NCI-H1694 (cell line): ENCODE results near the gene KIAA1143.

Experiments
- DNase-seq: peaks from one replicate; lab custom pipeline; 2025; lab: John Stamatoyannopoulos, UW

The KIAA1143 gene

GRCh38 chr3:44761424-44762169 lies at the start of gene KIAA1143, which contains the start of gene KIF15:
TSS of gene KIAA1143 (minus strand) at chr3:44761619. CDS start at chr3:44761602, 17 bp downstream.
TSS of gene KIF15 (plus strand) at chr3:44761794. CDS start at chr3:44761866, 72 bp downstream.
- peak; percentile 55 for DNase-seq

- no peak for DNase-seq
Measured at GRCh38 chr3:44805960-44806359, 44.5 kb upstream of the KIAA1143 start.

GRCh38 chr3:44803298-44803697 lies 41.9 kb upstream of the KIAA1143 start:
- no peak for DNase-seq

- DNase-seq = no peak
Measured at GRCh38 chr3:44802011-44802410, 40.6 kb upstream of the KIAA1143 start.

GRCh38 chr3:44795197-44795596 lies 33.8 kb upstream of the KIAA1143 start:
- no peak for DNase-seq

- DNase-seq = no peak
Measured at GRCh38 chr3:44782891-44783290, 21.5 kb upstream of the KIAA1143 start.

- DNase-seq = no peak
Measured at GRCh38 chr3:44772099-44772442, 10.7 kb upstream of the KIAA1143 start.

GRCh38 chr3:44771424-44772098 lies 10.1 kb upstream of the KIAA1143 start:
- DNase-seq = no peak

GRCh38 chr3:44764248-44764647 lies 2.8 kb upstream of the KIAA1143 start:
- no peak for DNase-seq

- no peak for DNase-seq
Measured at GRCh38 chr3:44762690-44763089, 1.3 kb upstream of the KIAA1143 start.

- no peak for DNase-seq
Measured at GRCh38 chr3:44762170-44762677, 805 bp upstream of the KIAA1143 start.

GRCh38 chr3:44761101-44761423 lies 357 bp downstream of the KIAA1143 start:
- DNase-seq = no peak

- DNase-seq = no peak
Measured at GRCh38 chr3:44734646-44735168, 26.7 kb downstream of the KIAA1143 start.

GRCh38 chr3:44729384-44729910 lies 32.0 kb downstream of the KIAA1143 start, which contains the start of gene ZNF501:
TSS of gene ZNF501 (plus strand) at chr3:44729635. CDS start at chr3:44734422, 4,787 bp downstream.
- peak; percentile 38 for DNase-seq

- no peak for DNase-seq
Measured at GRCh38 chr3:44722103-44722401, 39.4 kb downstream of the KIAA1143 start.

GRCh38 chr3:44721231-44722102 lies 40.0 kb downstream of the KIAA1143 start:
- DNase-seq = no peak

GRCh38 chr3:44712455-44713075 lies 48.9 kb downstream of the KIAA1143 start, which contains the start of gene ZNF502:
TSS of gene ZNF502 (plus strand) at chr3:44712660. CDS start at chr3:44720262, 7,602 bp downstream.
- DNase-seq = peak; percentile 6
